Chondrocyte (in vitro differentiated cells): ENCODE data around the gene FOXD4. TPM values are rescaled to one million over a fixed set of nuclear protein-coding genes. Genes with fewer than 3 reads are reported as not detected.
"Not testable (repeated sequence)": the region's sequence is repeated elsewhere in the genome, so short reads cannot be mapped to it uniquely, and the experiment has no call there.

Experiments used
- DNase-seq: peaks from one replicate; pipeline ENCODE4 v3.0.0; 2021; ENCODE audit warnings: mixed read lengths, low spot score
- H3K27ac Mint-ChIP-seq: one replicate; pipeline ENCODE4 v1.8.0; 2021; ENCODE audit warnings: mild to moderate bottlenecking, moderate library complexity, mixed read lengths; ENCODE audit not compliant: unreplicated experiment
- H3K27me3 Mint-ChIP-seq: 2 replicates; pipeline ENCODE4 v1.8.0; 2021; ENCODE audit warnings: low read depth, mixed read lengths
- H3K36me3 Mint-ChIP-seq: 2 replicates; pipeline ENCODE4 v1.8.0; 2021; ENCODE audit warnings: low read depth, mixed read lengths
- H3K4me1 Mint-ChIP-seq: 2 replicates; pipeline ENCODE4 v1.8.0; 2021; ENCODE audit warnings: low read depth, mild to moderate bottlenecking, mixed read lengths
- H3K4me3 Mint-ChIP-seq: one replicate; pipeline ENCODE4 v1.8.0; 2021; ENCODE audit warnings: mild to moderate bottlenecking, moderate library complexity, mixed read lengths; ENCODE audit not compliant: unreplicated experiment
- H3K9me3 Mint-ChIP-seq: 2 replicates; pipeline ENCODE4 v1.8.0; 2021; ENCODE audit warnings: low read depth, mixed read lengths
- CTCF ChIP-seq: fragments of 200-600 bp; sonication (generic); IDR thresholded peaks from 2 replicates; pipeline ENCODE4 v1.5.0; 2021; ENCODE audit warnings: antibody characterized with exemption, mild to moderate bottlenecking, moderate library complexity
- total RNA-seq: library from RNA; stranded (reverse); gene quantifications from 3 replicates; pipeline ENCODE4 v1.2.1, GENCODE V29; 2021

Gene FOXD4
- total RNA-seq, 1 donor from 2014 or later, result 0.17 TPM

GRCh38 chr9:88396-89037 is 29.7 kb downstream of the FOXD4 start:
- not testable (repeated sequence) for H3K4me1 Mint-ChIP-seq, H3K9me3 Mint-ChIP-seq, H3K36me3 Mint-ChIP-seq, DNase-seq, H3K4me3 Mint-ChIP-seq, H3K27ac Mint-ChIP-seq
- peaks cover 14% of the 10 kb centered on the region for H3K27me3 Mint-ChIP-seq
- TF ChIP-seq CTCF, result peak; percentile 40

GRCh38 chr9:87860-88259 is 30.4 kb downstream of the FOXD4 start:
- H3K9me3 Mint-ChIP-seq, H3K36me3 Mint-ChIP-seq, H3K4me3 Mint-ChIP-seq, H3K4me1 Mint-ChIP-seq, DNase-seq, H3K27ac Mint-ChIP-seq: not testable (repeated sequence)
- H3K27me3 Mint-ChIP-seq, result peaks cover 13% of the 10 kb centered on the region

GRCh38 chr9:87105-87504 is 31.1 kb downstream of the FOXD4 start:
- not testable (repeated sequence) for H3K36me3 Mint-ChIP-seq, H3K27ac Mint-ChIP-seq, H3K4me3 Mint-ChIP-seq, H3K4me1 Mint-ChIP-seq, DNase-seq, H3K9me3 Mint-ChIP-seq
- peaks cover 13% of the 10 kb centered on the region for H3K27me3 Mint-ChIP-seq

- DNase-seq, H3K4me1 Mint-ChIP-seq, H3K9me3 Mint-ChIP-seq, H3K27ac Mint-ChIP-seq, H3K36me3 Mint-ChIP-seq, H3K4me3 Mint-ChIP-seq: not testable (repeated sequence)
- peaks cover 13% of the 10 kb centered on the region for H3K27me3 Mint-ChIP-seq
Observed at GRCh38 chr9:86697-87096, 31.5 kb downstream of the FOXD4 start.

- peaks cover 11% of the 10 kb centered on the region for H3K27me3 Mint-ChIP-seq
- not testable (repeated sequence) for H3K36me3 Mint-ChIP-seq, DNase-seq, H3K9me3 Mint-ChIP-seq, H3K4me1 Mint-ChIP-seq, H3K27ac Mint-ChIP-seq, H3K4me3 Mint-ChIP-seq
Observed at GRCh38 chr9:82932-83689, 35.1 kb downstream of the FOXD4 start.

- not testable (repeated sequence) for H3K36me3 Mint-ChIP-seq, H3K4me1 Mint-ChIP-seq, H3K9me3 Mint-ChIP-seq, H3K27ac Mint-ChIP-seq, DNase-seq, H3K4me3 Mint-ChIP-seq
- H3K27me3 Mint-ChIP-seq, result peaks cover 12% of the 10 kb centered on the region
Observed at GRCh38 chr9:78333-78732, 39.9 kb downstream of the FOXD4 start.

GRCh38 chr9:76389-76788 is 41.8 kb downstream of the FOXD4 start:
- not testable (repeated sequence) for H3K4me3 Mint-ChIP-seq, H3K4me1 Mint-ChIP-seq, H3K36me3 Mint-ChIP-seq, H3K9me3 Mint-ChIP-seq, DNase-seq, H3K27ac Mint-ChIP-seq
- H3K27me3 Mint-ChIP-seq, result peaks cover 15% of the 10 kb centered on the region

GRCh38 chr9:73900-74525 is 44.2 kb downstream of the FOXD4 start:
- H3K4me1 Mint-ChIP-seq, H3K9me3 Mint-ChIP-seq, DNase-seq, H3K27ac Mint-ChIP-seq, H3K36me3 Mint-ChIP-seq: not testable (repeated sequence)
- Mint-ChIP-seq H3K4me3 (peak overlapping the region; percentile 65), H3K27me3 (peaks cover 12% of the 10 kb centered on the region)

GRCh38 chr9:73076-73899 is 44.9 kb downstream of the FOXD4 start:
- not testable (repeated sequence) for H3K36me3 Mint-ChIP-seq, DNase-seq, H3K9me3 Mint-ChIP-seq, H3K4me1 Mint-ChIP-seq, H3K27ac Mint-ChIP-seq
- Mint-ChIP-seq H3K4me3 (peak overlapping the region; percentile 65), H3K27me3 (peaks cover 12% of the 10 kb centered on the region)
